ENCODE data around the gene ERO1B.

DNA sequence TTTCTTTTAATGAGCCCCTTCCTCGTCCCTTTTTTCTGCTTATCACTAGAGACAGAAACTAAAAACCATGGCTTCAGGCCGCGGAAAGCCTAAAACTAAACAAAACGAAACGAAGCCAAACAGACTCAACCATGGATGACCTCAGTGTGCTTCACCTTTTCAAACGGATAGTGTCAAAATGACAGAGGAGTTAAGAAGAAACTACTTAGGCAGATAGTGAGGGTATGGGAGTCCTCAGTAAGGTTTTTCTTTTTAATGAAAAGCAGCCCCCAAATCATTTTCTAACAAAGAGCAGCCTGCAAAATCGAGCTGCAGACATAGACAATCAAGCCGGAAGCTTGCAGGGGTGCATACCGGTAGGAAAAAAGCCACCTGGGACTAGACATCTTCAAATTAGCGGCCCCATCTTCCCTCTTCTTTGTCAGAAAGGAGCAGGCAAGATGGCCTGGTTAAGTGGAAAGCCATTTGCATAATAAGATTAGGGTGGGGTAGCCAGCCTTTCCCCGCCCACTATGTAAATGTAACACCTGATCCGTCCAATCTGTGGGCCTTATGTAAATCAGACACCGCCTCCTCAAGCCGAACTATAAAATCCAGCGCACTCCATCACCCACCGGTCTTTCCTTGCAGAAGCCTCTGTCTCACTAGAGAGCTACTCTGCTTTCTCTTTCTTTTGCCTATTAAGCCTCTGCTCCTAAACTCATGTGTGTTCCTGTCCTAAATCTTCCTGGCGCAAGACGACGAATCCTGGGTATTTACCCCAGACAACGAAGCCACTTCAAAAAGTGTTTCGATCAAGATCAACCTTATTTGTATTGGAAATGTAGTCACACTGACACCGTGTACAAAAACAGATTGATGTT, 6.2 kb upstream of the ERO1B start:
- TF ChIP-seq, protein P1, sequence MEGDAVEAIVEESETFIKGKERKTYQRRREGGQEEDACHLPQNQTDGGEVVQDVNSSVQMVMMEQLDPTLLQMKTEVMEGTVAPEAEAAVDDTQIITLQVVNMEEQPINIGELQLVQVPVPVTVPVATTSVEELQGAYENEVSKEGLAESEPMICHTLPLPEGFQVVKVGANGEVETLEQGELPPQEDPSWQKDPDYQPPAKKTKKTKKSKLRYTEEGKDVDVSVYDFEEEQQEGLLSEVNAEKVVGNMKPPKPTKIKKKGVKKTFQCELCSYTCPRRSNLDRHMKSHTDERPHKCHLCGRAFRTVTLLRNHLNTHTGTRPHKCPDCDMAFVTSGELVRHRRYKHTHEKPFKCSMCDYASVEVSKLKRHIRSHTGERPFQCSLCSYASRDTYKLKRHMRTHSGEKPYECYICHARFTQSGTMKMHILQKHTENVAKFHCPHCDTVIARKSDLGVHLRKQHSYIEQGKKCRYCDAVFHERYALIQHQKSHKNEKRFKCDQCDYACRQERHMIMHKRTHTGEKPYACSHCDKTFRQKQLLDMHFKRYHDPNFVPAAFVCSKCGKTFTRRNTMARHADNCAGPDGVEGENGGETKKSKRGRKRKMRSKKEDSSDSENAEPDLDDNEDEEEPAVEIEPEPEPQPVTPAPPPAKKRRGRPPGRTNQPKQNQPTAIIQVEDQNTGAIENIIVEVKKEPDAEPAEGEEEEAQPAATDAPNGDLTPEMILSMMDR (IDR thresholded peaks at IDR 0.05), result no peak
- TF ChIP-seq POLR2A (IDR thresholded peaks at IDR 0.05), result no peak
